Midbrain (tissue), 1 donor: Measurements from ENCODE around the gene ADAMTS2.

Source experiments
- DNase-seq: peaks from one replicate; lab custom pipeline; 2025; lab: John Stamatoyannopoulos, UW

The ADAMTS2 gene

DNA sequence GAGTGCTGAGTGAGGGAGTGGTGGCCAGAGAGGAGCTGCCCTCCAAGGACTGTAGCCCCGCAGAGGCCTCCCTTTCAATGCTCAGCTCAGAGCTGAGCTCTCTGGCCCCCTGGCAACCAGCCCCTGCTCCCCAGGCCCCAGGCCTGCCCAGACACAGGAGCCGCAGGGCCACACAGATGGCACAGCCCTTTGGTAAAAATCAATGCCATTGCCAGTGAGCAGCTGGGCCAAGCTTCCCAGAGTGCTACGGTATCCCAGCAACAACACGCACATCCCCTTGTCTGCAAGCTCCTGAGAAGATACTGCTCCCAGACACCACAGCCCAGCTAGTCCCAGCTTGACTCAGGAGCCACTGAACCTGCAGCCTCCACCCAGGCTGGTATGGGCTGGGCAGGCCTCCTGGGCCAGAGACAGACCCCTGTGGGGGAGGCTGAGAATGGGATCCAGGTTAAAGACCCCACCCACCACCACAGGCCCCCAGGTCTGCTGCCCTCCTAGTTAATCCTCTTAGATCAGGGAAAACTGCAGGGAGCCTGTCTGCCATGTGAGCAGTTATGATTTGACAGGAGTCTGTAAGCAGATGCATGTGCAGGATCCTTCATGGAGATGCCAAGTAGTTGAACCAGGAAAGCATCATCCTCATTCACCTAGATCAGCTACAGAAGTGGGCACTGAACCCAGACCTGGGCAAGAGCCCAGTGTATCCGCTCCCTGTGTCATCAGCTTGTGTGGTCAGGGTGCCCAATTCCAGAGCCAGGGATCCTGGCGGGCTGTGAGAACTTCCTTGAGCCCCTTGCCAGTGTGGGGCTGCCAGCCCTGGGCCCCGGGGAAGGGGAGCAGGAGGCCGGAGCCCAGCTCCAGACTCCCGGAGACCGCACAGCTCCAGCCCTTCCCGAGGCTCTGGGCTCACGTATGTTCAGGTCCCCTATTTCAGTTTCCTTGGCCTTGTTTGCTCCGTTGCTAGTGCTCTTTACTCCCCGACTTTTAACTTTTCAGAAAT, 26.7 kb upstream of the ADAMTS2 start:
- peak; percentile 4 for DNase-seq

DNA sequence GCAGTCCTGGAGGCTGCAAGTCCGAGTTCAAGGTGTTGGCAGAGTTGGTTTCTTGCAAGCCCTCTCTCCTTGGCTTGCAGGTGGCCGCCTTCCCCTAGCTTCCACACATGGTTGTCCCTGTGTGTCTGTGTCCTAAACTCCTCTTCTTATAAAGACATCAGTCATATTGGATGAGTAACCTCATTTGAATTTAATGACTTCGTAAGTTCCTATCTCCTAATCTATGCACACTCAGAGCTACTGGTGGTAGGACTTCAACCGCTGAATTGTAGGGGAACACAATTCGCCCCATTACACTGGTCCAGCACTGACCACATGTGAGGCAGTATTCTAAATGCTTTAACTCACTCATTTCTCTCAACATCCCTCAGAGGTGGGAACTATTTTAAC, 25.9 kb upstream of the ADAMTS2 start:
- DNase-seq, result no peak

DNA sequence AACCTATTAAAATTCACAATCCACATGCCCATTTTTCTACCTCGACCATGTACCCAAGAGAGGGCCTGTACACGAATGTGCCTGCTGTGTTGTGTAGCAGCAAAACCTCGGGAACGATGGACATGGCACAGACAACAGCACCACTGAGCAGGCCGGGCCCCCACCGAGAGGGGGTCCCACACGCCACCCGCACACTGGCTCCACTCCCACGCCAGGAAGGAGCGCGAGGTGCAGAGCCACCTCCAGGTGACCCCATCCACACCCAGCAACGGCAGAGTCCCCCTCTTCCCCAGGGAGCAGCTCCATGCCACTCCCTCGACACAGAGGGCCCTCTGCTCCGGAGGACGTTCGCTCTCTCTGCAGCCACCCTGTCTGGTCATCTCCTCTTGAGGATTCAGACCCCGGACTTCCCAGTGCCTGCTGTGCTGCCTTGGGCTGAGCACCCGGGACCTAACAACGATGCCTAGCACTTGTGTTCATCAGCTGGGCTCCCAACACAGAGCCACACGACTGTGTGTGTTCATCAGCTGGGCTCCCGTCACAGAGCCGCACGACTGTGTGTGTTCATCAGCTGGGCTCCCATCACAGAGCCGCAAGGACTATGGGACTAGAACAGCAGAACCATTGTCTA, 25.3 kb upstream of the ADAMTS2 start:
- DNase-seq, result peak; percentile 14

DNA sequence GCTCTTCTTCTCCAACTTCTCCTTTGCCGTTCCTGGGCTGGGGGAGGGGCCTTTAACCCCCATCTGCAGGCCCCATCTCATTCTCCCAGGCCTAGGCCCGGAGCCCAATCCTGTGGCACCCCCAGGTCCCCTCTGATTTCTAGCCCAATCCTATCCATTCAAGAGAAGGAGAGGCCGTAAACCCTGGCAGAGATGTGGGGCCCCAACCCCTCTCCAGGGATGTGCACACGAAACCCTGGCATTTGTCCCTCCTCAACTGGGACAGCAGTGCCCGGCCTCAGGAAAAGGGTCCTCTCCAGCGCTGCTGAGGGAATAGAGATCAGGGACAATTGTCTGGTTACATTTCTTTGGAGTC, 24.2 kb upstream of the ADAMTS2 start:
- no peak for DNase-seq

DNA sequence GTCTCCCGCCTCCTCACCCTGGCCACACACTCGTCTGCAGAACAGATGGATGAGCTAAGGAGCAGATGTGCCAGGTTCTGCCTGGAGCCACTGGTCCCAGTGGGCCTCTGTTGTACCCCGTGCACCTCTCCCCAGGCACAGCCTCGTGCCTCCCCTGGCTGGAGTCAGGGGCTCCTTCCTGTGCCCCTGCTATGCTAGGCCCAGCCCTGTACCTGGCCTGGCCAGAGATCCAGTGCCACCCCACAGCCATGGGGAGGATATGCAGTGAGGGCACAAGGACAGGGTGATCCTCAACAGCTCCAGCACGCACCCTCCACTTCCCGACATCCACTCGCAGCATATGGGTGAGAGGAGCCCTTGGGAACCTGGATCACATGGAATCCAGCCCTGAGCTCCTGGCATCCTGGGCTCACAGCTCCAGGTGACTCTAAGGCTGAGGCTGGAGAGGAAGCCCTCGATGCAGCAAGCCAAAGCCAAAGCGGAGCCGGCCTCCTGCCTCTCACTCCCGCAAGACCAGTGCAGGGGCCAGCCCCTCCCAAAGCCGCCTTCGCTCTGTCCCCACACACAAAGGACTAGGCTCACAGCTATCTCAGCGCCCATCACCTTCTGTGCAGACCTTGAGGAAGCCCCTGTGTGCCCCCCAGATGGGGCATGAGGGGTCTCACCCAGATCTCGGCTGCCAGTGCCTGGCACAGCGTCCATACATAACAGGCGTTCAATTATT, 23.7 kb upstream of the ADAMTS2 start:
- no peak for DNase-seq

DNA sequence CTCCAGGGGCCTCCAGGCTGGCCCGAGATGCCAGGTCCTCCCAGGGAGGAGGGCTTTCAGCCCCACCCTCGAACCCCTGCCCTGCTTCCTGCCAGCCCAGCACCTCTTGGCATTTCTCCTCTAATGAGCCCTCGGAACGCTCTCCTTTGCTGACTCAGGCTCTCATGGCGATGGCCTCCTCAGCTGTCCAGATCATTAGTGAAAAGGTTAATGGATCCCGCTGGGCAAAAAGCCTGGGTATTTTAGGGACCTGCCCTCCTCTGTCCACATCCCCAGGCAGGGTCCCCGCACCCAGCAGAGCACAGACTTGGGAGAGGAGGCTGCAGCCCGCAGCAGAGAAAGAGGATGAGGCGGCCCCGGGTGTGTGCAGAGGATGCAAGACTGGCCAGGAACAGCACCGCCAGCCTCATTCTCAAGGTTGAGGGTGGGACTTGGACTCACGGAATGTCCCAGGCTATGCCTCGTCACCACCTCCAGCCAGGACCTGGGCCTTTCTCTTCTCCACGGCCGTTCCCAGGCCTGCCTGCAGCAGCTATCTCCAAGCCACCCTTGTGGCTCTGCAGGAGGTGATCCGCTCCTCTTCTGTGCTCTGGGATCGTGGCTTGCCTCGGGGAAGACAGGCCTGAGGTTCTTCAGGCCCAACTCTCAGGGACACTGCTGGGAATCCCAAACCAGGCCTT, 23.0 kb upstream of the ADAMTS2 start:
- DNase-seq, result no peak

DNA sequence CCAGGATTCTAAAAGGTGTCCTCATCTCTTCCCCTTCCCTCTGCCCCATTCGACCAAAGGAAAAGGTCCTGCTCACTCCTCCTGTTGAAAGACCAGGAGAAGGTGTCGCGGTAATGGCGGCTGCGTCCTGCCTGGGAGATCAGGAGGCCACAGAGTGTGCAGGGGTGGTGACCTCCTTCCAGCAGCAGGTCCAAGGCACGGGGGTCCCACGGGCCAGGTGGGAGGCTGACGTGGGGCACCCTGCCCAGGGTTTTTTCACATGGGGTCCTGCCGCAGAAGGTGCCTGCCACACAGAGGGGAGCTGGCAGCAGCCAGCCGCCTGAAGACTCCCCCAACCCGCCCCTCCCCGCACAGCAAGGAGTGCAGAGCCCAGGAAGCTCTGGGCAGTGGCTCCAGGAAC, 22.2 kb upstream of the ADAMTS2 start:
- no peak for DNase-seq

DNA sequence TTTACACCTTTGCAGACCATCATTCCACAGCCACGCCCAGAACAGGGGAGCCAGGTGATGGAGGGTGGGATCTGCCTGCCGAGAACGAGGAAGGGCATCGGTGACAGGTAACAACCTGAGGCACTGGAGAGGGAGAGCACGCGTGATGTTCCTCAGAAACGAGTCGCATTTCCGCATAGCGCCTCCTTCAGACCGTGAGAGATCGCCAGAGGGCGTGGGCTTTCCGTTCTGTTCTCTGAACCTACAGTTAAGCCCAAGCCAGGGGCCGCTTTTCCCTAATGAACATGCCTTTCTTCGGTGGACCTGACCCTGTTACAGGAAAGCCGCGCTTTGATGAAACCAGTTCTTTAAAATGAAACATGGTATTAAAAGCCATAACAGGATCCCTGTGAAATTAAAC, 17.1 kb upstream of the ADAMTS2 start:
- DNase-seq, result no peak

DNA sequence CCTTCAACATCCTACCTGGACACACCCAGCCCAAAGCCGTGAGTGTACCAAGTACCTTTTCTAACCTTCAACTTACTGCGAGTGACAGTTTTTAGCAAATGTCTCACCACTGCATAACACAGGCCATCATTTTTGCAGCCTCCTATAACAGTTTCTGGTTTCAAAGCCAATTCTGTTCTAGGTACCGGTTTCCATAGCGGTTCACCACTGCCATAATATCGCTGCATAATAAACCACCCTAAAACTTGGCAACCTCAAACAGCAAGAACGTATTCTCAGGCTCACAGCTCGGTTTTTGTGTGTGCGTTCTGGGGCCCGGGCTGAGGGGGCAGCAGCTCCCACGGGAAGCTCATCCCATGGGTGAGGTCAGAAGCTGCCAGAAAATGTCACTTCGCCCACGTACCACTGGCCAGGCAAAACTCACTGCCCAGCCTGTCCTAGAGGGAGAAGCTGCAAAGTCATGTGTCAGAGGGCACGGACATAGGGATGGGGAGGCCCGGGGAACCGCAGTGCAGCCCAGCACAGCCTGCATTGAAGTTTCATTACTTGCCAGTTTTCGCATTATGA, 15.9 kb upstream of the ADAMTS2 start:
- no peak for DNase-seq

DNA sequence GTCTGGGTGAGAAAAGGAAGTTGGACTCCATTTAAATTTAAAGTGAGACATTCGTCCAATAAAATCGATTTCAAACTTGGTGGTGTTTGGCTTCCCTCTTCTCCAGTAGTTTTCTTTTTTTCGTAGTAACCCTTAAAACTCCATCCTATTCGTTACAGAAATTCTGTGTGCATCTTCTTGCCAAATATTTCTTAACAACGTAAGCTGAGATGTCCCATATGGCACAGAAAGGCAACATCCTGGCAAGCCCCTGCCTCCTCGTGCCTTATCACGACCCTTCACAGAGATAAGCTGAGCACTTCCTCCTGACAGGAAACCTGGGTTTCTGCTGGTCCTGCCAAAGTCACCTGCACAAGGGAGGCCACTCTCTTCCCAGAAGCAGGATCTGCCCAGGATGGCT, 11.8 kb upstream of the ADAMTS2 start:
- DNase-seq, result no peak

DNA sequence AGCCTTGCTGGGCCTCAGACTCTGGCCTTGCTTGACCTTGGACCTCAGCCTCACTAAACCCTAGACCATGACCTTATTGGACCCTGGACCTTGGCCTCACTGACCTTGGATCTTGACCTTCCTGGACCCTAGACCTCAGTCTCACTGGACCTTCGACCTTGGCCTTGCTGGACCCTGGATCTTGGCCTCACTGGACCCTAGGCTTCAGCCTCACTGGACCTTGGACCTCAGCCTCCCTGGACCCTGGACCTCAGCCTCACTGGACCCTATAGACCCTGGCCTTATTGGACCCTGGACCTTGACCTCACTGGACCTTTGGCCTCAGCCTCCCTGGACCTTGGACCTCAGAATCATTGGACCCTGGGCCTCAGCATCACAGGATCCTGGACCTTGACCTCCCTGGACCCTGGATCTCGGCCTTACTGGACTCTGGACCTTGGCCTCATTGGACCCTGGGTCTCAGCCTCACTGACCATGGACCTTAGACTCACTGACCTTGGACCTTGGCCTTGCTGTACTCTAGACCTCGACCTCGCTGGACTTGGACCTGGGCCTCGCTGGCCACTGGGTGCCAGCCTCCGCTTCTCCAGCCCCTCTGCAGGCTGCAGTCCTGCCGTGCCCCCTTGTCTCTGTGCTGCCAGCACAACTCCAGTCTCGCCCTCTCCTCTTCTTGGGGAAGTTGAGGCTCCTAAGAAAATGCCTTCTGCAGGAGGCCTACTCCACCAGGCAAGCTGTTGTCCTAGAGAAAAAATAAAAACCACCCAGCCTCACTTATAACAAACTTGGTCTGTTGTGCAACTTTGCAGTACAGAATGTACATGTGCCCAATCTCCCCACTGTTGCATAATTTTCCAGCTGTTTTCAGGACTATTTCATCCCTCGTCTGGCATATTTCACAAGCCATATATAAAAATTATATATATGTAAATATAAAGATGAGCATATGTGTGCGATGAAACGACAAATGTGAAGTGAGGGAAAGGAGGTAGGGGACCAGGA, 11.0 kb upstream of the ADAMTS2 start:
- no peak for DNase-seq

DNA sequence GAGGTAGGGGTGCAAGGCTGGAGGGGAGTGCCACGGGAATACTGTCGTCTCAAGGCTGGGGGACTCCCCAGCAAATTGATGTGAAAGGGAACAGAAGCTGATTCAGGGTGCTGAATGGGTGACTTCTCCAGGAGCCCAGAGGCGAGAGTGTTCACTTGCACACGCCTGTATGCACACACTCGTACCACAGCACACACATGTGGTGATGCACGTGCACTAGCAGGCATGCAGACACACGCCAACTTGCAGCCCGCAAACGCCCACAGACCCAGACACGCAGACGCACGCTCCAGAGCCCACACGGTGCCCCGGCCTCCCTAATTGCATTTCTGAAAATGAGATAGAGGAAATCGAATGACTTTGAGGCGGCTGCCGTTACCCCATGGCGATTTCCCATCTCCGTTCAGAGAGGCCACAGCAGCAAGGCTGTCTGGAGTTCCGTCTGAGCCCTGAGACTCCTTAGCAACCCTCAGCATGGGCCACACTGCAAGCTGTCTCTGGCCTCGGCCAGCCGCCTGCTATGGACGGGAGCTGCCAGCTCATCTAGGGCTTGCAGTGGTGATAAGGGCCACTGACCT, 9.1 kb upstream of the ADAMTS2 start:
- DNase-seq, result no peak

DNA sequence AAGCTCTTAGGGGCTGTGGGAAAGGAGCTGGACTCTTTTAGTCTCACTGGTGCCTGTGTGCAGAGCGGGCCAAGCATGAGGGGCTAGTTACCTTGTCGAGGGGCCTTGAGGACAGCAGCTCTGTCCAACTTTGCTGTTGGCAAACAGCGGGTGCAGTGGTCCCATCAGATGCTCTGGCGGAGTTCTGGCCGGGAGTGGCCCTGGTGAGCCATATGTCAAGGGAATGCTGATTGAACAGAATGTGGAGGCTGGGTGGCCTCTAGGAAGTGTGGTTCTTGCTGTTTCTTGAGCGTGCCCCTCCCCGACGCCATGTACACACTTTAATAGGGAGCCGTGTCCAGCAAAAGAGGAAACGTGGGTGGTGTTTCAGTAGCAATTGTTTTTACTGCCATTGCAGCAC, 3.6 kb upstream of the ADAMTS2 start:
- no peak for DNase-seq

DNA sequence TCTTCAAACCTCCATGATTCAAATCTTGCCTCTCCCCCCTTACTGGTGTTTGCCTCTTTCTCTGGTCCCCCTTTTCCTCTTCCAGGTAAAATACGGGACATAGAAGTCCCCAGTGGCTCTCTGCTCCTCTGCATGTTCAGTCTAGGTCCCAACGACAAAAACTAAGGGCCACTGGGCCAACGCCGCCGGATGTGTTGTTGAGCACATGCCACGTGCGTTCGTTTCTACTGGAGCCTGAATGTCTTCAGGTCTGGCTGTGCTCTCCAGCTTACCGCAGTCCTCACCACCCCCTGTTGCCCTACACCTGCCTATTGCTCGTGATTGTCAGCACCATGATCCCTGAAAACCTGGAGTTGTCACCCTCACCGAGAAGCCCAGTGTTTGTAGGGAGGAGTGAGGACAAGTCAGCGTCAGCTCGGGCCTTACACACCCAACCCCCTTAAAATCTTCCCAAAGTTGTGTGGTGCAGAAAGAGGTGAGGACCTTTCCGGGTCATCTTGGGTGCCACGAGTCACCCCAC, 2.8 kb upstream of the ADAMTS2 start:
- DNase-seq, result no peak

DNA sequence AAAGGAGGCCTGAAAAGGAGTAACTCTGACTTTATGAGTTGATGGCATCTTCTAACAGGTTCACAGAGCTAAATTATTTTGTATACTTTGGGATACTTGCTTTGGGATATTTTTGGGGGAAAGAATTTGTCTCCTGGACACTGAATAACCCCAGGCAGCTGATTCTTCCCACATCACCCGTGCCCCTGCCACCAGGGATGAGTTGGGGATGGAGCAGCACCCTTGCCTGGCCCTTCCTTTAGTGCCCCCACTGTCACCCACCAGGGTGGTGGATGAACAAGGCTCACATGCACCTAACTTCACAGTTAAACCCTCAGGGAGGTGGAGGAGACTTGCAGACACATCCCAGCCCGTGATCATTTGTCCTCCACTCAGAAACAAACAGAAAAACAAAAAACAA, 2.3 kb upstream of the ADAMTS2 start:
- no peak for DNase-seq

DNA sequence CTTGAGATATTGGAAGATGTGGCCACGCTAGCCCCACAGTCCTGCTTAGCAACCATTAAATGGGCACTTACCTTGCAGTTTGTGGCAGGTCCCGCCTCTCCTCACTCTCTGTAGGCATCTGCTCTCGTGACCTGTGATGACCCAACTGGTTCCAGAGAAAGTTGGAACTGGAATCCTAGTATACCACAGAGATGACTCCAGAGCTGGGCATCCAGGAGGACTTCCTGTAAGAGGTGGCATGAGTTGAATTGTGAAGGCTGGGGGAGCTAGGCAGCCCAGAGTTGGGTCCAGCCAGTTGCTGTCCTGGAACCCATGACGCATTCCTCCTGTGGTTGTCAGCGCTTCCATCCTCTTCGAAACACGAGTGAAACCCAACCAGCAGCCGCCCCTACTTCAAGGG, 1.6 kb upstream of the ADAMTS2 start:
- DNase-seq, result no peak

DNA sequence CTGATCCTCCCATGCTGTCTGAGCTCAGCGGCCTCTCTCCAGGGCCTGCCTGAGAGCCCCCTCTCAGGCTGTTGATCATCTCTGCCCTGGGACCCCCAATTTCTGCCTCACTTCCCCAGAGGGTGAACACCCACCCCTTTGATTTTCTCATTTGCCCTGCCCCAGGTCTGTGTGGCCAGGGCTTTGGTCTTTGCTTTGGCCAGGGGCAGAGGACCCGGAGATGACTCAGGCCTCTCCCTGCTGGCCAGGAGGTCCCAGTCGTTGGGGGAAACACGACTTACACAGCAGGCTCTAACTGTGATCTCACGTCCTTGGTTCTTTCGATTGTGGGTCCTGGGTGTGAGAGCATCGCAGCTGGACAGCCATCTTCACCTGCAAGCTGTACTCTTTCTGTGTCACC, 1.1 kb upstream of the ADAMTS2 start:
- no peak for DNase-seq

DNA sequence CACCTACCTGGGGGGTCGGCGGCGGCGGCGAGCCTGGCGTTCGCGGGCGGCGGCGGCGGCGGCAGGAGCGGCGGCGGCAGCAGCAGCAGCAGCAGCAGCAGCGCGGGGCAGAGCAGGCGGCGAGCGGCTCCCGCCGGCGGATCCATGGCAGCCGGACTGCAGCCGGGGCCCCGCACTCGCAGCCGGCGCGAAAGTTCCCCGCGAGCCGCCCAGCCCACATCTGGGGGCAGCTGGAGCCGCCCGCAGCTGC, 153 bp downstream of the ADAMTS2 start:
- DNase-seq, result no peak

DNA sequence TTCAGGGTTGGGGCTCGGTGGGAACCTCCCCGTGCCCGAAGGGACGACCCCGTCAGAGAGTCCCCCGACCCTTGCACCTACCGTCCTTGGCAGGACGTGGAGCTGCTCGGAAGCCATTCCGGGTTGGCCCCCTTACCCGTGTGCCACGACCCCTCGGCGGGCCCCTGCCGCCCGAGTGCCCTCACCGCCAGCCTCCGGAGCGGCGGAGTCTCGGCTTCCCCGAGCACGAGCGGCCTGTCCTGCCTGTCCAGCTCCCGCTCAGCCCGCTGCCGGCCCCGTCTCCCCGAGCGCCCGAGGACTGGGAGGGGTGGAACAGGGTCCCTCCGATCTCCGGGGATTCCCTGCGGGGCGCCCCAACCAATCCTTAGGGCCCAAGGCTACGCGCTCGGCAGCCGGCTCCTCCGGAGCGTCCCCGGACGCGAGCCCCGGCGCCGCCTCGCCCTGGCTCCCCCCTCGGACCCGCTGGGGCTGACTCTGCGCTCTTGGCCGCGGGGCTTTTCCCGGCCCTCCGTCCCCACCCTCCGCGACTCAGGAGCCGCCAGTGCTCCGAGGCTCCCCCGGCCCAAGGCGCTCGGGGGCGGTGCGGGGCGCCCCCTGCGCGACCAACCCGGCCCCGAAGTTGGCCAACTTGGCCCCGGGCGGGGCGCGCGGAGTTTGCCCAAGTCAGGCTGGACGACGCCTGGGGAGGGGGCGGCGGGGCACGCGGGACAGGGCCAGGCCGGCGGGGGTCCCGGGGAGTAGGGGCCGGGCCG, 654 bp downstream of the ADAMTS2 start:
- no peak for DNase-seq
